HCT116 (cell line): Measurements from ENCODE around the gene ACE.

Experiments
- CEBPB ChIP-seq: IDR thresholded peaks from 2 replicates; pipeline ENCODE4 v1.6.1; 2012; ENCODE audit warnings: low read depth
- CTCF ChIP-seq, 3 experiments: fragments of 200-600 bp in 1 of 3; sonication (generic) in 1 of 3; IDR thresholded peaks in 2 of 3; conservative IDR thresholded peaks in 1 of 3; 2 replicates each; pipeline ENCODE4 v1.5.1; 2012 to 2017; ENCODE audit warnings: low read depth in 2 of 3, low read length in 2 of 3, antibody characterized with exemption in 1 of 3, borderline replicate concordance in 1 of 3, control low read depth in 1 of 3, mild to moderate bottlenecking in 1 of 3, mixed read lengths in 1 of 3, mixed run types in 1 of 3, moderate library complexity in 1 of 3; ENCODE audit not compliant: insufficient read depth in 1 of 3
- EZH2 ChIP-seq: fragments of 200-600 bp; sonication (generic); IDR thresholded peaks from 2 replicates; pipeline ENCODE4 v1.6.1; 2017; ENCODE audit warnings: antibody characterized with exemption, mixed run types
- EZH2phosphoT487 ChIP-seq: fragments of 200-600 bp; IDR thresholded peaks from 2 replicates; pipeline ENCODE4 v1.6.1; 2018; ENCODE audit warnings: antibody characterized with exemption, borderline replicate concordance
- FOSL1 ChIP-seq: IDR thresholded peaks from 2 replicates; pipeline ENCODE4 v1.6.1; 2012; ENCODE audit warnings: low read depth
- JUND ChIP-seq: IDR thresholded peaks from 2 replicates; pipeline ENCODE4 v1.6.1; 2012
- POLR2A ChIP-seq: IDR thresholded peaks from 2 replicates; pipeline ENCODE4 v1.7.0; 2011; ENCODE audit warnings: borderline replicate concordance; ENCODE audit not compliant: insufficient read depth, insufficient read length; ENCODE audit errors: extremely low read depth
- RAD21 ChIP-seq: IDR thresholded peaks from 2 replicates; pipeline ENCODE4 v1.6.1; 2012; ENCODE audit warnings: low read depth, mild to moderate bottlenecking
- TF ChIP-seq, protein P1 (sequence below): IDR thresholded peaks from 2 replicates; pipeline ENCODE4 v1.6.1; 2012; ENCODE audit warnings: low read depth
- TF ChIP-seq, protein P2 (sequence below): IDR thresholded peaks from 2 replicates; pipeline ENCODE4 v1.6.1; 2012

DNA sequence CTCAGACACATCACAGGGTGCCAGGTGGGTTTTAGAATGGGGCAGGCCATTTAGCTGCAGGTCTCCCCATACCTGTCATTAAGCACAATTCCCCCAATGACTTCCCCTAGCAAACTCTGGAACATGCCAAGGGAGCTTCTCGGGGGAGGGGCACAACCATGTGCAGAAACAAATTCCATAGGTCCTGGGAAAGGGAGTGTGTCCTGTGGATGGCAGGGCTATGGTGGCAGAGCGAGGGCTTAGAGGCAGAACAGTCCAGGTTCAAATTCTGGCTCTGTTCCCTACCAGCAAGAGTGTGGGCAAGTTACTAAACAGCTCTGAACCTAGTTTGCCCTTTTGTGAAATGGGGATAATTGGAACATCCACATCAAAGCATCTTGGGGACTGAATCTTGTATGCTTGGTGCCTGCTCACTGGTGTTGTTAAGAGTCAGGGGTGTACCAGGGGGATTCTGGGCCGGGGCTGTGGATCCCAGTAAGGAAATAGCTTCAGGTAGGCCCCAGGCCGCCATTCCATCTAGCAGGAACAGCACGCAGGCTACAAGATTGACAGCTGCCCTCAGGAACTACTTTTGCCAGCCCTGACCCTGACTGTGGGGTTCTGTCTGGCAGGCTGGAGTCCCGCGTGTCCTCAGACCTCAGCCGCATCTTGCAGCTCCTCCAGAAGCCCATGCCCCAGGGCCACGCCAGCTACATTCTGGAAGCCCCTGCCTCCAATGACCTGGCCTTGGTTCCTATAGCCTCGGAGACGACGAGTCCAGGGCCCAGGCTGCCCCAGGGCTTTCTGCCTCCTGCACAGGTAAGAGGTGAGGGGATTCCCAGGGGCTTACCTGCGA, 67.8 kb downstream of the ACE start:
- TF ChIP-seq RAD21: no peak
- no peak for TF ChIP-seq POLR2A
- TF ChIP-seq, protein P1, sequence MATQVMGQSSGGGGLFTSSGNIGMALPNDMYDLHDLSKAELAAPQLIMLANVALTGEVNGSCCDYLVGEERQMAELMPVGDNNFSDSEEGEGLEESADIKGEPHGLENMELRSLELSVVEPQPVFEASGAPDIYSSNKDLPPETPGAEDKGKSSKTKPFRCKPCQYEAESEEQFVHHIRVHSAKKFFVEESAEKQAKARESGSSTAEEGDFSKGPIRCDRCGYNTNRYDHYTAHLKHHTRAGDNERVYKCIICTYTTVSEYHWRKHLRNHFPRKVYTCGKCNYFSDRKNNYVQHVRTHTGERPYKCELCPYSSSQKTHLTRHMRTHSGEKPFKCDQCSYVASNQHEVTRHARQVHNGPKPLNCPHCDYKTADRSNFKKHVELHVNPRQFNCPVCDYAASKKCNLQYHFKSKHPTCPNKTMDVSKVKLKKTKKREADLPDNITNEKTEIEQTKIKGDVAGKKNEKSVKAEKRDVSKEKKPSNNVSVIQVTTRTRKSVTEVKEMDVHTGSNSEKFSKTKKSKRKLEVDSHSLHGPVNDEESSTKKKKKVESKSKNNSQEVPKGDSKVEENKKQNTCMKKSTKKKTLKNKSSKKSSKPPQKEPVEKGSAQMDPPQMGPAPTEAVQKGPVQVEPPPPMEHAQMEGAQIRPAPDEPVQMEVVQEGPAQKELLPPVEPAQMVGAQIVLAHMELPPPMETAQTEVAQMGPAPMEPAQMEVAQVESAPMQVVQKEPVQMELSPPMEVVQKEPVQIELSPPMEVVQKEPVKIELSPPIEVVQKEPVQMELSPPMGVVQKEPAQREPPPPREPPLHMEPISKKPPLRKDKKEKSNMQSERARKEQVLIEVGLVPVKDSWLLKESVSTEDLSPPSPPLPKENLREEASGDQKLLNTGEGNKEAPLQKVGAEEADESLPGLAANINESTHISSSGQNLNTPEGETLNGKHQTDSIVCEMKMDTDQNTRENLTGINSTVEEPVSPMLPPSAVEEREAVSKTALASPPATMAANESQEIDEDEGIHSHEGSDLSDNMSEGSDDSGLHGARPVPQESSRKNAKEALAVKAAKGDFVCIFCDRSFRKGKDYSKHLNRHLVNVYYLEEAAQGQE: no peak
- no peak for TF ChIP-seq FOSL1
- no peak for TF ChIP-seq CTCF (IDR thresholded peaks at IDR 0.05 in 2 of 3, conservative IDR thresholded peaks at IDR 0.05 in 1 of 3; ENCODE audit: borderline replicate concordance in 1 of 3, insufficient read depth in 1 of 3, low read depth in 2 of 3, low read length in 2 of 3)
- TF ChIP-seq EZH2phosphoT487: no peak
- TF ChIP-seq EZH2: no peak
- TF ChIP-seq, protein P2, sequence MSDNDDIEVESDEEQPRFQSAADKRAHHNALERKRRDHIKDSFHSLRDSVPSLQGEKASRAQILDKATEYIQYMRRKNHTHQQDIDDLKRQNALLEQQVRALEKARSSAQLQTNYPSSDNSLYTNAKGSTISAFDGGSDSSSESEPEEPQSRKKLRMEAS: no peak
- no peak for TF ChIP-seq JUND
- no peak for TF ChIP-seq CEBPB
